Neural crest cell (in vitro differentiated cells): ENCODE results near the gene EPB41L2. TPM values are rescaled to one million over a fixed set of nuclear protein-coding genes. Genes with fewer than 3 reads are reported as not detected.
A peak's percentile ranks its signal among the peaks of the same experiment; 100 is the strongest.

ENCODE experiments used
- DNase-seq: peaks from one replicate; pipeline ENCODE4 v3.0.0; 2021; ENCODE audit warnings: low read depth, mixed read lengths, low spot score
- H3K27ac Mint-ChIP-seq: one replicate; pipeline ENCODE4 v1.8.0; 2021; ENCODE audit warnings: mild to moderate bottlenecking, mixed read lengths; ENCODE audit not compliant: unreplicated experiment
- H3K27me3 Mint-ChIP-seq: 2 replicates; pipeline ENCODE4 v1.8.0; 2021; ENCODE audit warnings: low read depth, mild to moderate bottlenecking, mixed read lengths
- H3K36me3 Mint-ChIP-seq: 2 replicates; pipeline ENCODE4 v1.8.0; 2021; ENCODE audit warnings: low read depth, mild to moderate bottlenecking, mixed read lengths
- H3K4me1 Mint-ChIP-seq: 2 replicates; pipeline ENCODE4 v1.8.0; 2021; ENCODE audit warnings: mixed read lengths
- H3K4me3 Mint-ChIP-seq: one replicate; pipeline ENCODE4 v1.8.0; 2021; ENCODE audit warnings: mild to moderate bottlenecking, mixed read lengths
- H3K9me3 Mint-ChIP-seq: 2 replicates; pipeline ENCODE4 v1.8.0; 2021; ENCODE audit warnings: mixed read lengths
- CTCF ChIP-seq: fragments of 200-600 bp; sonication (generic); conservative IDR thresholded peaks from 2 replicates; pipeline ENCODE4 v1.5.0; 2021; ENCODE audit warnings: antibody characterized with exemption, mild to moderate bottlenecking
- total RNA-seq: library from RNA; stranded (reverse); gene quantifications from 2 replicates; pipeline ENCODE4 v1.2.1, GENCODE V29; 2021

EPB41L2 gene
- total RNA-seq, 1 donor from 2014 or later = 114 TPM

- DNase-seq = no peak
- no peaks in the 10 kb centered on the region for H3K27me3 Mint-ChIP-seq
- no peaks in the 10 kb centered on the region for H3K9me3 Mint-ChIP-seq
- TF ChIP-seq CTCF = no peak
- no peak overlapping the region for H3K4me3 Mint-ChIP-seq
- H3K4me1 Mint-ChIP-seq = peaks cover 25% of the 10 kb centered on the region
- no peak overlapping the region for H3K27ac Mint-ChIP-seq
- peaks cover 9% of the 10 kb centered on the region for H3K36me3 Mint-ChIP-seq
These were observed 133.9 kb downstream of the EPB41L2 start for GRCh38 chr6:130929036-130929678.

DNA sequence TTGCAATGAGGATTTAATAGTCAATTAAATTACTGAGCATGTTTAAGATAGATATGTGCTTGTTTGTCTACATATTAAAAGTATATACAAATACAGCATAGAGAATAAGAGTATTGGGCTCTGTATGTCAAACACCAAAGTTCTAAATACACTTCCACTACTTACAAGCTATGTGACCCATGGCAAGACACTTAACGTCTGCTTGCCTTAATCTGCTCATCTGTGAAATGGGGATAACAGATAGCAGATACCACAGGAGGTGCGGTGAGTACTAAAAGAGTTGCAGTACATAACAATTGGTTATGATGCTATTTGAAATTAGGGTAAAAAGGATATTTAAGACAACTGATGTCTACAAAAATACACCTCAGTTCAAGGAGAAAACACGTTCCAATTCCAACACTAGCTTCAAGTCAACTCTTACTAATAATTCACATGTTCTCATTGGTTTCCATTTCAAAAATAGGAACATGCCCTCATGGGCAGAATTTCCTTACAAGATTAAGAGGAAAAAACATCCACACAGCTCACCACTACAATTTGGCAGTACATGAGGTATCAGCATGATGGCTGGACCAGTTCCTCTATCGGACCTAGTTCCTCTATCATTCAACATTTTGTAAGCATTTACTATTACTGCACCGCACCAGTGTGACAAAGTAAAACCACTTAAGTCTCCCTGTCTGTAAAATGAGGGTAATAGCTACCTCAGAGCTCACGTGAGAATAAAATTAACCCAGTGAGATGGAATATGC, 134.7 kb downstream of the EPB41L2 start:
- no peak for DNase-seq
- Mint-ChIP-seq H3K4me1 (peaks cover 25% of the 10 kb centered on the region), H3K27ac (no peak overlapping the region), H3K4me3 (no peak overlapping the region), H3K9me3 (no peaks in the 10 kb centered on the region), H3K36me3 (peaks cover 11% of the 10 kb centered on the region), H3K27me3 (no peaks in the 10 kb centered on the region)
- TF ChIP-seq CTCF = no peak

- no peak for DNase-seq
- H3K4me3 Mint-ChIP-seq = no peak overlapping the region
- no peaks in the 10 kb centered on the region for H3K9me3 Mint-ChIP-seq
- no peak overlapping the region for H3K27ac Mint-ChIP-seq
- peaks cover 6% of the 10 kb centered on the region for H3K36me3 Mint-ChIP-seq
- TF ChIP-seq CTCF = no peak
- H3K27me3 Mint-ChIP-seq = no peaks in the 10 kb centered on the region
- H3K4me1 Mint-ChIP-seq = peaks cover 20% of the 10 kb centered on the region
These were observed 135.7 kb downstream of the EPB41L2 start for GRCh38 chr6:130927305-130927704.

DNA sequence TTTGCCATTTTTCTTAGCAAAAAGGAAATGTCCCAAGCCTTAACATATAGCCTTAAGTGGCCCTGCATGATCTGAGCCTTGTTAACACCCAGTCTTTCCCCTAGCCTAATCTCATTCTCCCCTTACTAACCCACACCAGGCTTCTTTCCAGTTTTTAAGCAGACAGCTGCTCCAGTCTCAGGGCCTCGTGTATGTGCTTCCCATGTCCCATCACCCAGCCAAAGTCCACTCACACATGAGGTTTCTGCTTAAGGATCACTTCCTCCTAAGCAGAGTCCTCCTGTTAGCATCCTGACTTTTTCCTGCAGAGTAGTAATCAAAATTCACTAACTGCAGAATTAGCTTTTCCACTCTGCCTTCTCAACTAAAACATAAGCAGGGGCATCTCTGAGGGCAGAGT, 139.7 kb downstream of the EPB41L2 start:
- H3K4me3 Mint-ChIP-seq = no peak overlapping the region
- TF ChIP-seq CTCF = no peak
- H3K4me1 Mint-ChIP-seq = peaks cover 20% of the 10 kb centered on the region
- peak overlapping the region; percentile 74 for H3K27ac Mint-ChIP-seq
- H3K27me3 Mint-ChIP-seq = no peaks in the 10 kb centered on the region
- H3K9me3 Mint-ChIP-seq = no peaks in the 10 kb centered on the region
- no peak for DNase-seq
- H3K36me3 Mint-ChIP-seq = peaks cover 2% of the 10 kb centered on the region

GRCh38 chr6:130922922-130923321, 140.1 kb downstream of the EPB41L2 start:
- Mint-ChIP-seq H3K4me3 (no peak overlapping the region), H3K4me1 (peaks cover 20% of the 10 kb centered on the region), H3K27ac (peak overlapping the region; percentile 64), H3K9me3 (no peaks in the 10 kb centered on the region), H3K27me3 (no peaks in the 10 kb centered on the region), H3K36me3 (peaks cover 2% of the 10 kb centered on the region)
- TF ChIP-seq CTCF = no peak
- DNase-seq = no peak
